Activated naive CD8-positive, alpha-beta T cell treated with anti-CD3 and anti-CD28 coated beads, Interleukin-2, amount 50 U/mL, for 16 hours (primary cell): ENCODE data around the gene PLXNB2.
A peak's percentile ranks its signal among the peaks of the same experiment; 100 is the strongest.
"Not testable (repeated sequence)": the region's sequence is repeated elsewhere in the genome, so short reads cannot be mapped to it uniquely, and the experiment has no call there.

ENCODE experiments used
- DNase-seq: peaks from one replicate; pipeline ENCODE4 v3.0.0-alpha.2; 2020; ENCODE audit warnings: low read depth, low spot score

PLXNB2 gene

GRCh38 chr22:50306753-50307749 is at the start of gene PLXNB2:
Gene PLXNB2 (minus strand): TSS chr22:50307646. CDS start chr22:50290584, 17,062 bp downstream.
- no peak for DNase-seq

DNA sequence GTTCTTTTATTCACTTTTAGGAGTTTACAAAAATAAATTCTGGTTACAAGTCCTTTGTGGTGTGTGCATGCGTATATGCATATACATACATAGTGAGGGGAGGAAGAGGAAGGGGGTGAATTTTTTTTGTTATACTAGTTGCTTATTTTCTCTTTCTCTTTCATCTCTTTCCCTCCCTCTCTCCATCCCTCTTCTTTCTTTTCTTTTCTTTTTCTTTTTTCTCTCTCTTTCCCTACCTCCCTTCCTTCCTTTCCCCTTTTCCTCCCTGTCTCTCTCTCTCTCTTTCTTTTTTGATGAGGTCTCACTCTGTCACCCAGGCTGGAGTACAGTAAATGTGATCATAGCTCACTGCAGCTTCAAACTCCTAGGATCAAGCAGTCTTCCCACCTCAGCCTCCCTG is 49.8 kb upstream of the PLXNB2 start:
- no peak for DNase-seq

DNA sequence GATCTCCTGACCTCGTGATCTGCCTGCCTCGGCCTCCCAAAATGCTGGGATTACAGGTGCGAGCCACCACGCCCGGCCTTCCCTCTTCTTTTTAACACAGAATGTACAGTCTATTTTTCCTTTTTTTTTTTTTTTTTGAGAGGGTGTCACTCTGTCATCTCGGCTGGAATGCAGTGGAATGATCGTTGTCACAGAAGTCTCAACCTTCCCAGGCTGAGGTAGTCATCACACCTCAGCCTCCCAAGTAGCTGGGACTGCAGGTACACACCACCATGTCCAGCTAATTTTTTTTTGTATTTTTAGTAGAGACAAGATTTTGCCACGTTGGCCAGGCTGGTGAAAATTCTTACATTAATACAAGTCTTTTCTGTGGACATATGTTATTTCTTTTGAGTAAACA is 48.7 kb upstream of the PLXNB2 start:
- DNase-seq: no peak

GRCh38 chr22:50348058-50348457 is 40.6 kb upstream of the PLXNB2 start:
- DNase-seq: no peak

DNA sequence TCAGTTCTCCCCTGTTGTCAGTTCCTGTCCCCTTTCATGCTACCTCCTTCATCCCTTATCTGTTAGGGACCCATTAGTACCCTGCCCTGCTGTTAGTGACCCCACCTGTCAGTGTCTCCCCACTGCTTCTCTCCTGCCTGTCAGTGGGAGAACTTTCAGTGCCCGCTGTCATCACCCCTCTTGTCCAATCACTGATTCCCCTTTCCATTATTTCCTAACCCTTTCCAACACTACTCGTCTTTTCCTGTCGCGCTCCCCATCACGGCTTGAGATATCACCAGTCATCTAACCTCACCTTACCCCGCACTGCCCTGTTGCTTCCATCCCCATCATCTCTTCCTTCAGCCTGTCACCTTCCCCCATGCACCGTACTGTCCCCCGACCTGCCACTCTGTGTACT is 39.7 kb upstream of the PLXNB2 start:
- no peak for DNase-seq

GRCh38 chr22:50346470-50346869 is 39.0 kb upstream of the PLXNB2 start:
- no peak for DNase-seq

GRCh38 chr22:50343541-50343935 is 36.1 kb upstream of the PLXNB2 start:
- DNase-seq: no peak

- DNase-seq: peak; percentile 74
Measured at GRCh38 chr22:50342651-50343540, 35.5 kb upstream of the PLXNB2 start, which contains the start of gene PPP6R2. Gene PPP6R2 (plus strand): TSS chr22:50343327. CDS start chr22:50393909, 50,582 bp downstream.

- peak; percentile 80 for DNase-seq
Measured at GRCh38 chr22:50341977-50342650, 34.7 kb upstream of the PLXNB2 start.

DNA sequence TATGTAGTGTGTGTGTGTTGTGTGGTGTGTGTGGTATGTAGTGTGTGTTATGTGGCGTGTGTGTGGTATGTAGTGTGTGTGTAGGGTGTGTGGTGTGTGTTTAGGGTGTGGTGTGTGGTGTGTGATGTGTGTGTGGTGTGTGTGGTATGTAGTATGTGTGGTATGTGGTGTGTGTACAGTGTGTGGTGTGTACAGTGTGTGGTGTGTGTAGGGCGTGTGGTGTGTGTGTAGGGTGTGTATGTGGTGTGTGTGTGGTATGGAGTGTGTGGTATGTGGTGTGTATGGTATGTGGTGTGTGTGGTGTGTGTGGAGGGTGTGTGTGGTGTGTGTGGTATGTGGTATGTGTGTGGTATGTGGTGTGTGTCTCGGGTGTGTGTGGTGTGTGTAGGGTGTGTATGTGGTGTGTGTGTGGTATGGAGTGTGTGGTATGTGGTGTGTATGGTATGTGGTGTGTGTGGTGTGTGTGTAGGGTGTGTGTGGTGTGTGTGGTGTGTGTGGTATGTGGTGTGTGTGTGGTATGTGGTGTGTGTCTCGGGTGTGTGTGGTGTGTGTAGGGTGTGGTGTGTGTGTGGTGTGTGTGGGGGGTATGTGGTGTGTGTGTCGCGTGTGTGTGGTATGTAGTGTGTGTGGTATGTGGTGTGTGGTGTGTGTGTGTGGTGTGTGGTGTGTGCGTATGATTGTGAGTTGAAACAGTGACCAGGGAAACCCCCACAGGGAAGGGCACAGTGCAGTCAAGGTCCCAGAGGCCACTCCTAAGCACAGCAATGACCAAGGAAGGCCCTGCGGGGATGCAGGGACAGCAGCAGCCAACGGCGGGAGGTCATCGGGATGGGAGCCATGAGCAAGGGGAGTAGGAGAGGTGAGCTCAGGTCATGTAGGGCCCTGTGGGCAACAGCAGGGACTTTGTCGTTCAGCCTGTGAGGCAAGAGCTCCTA is 32.8 kb upstream of the PLXNB2 start:
- no peak for DNase-seq

DNA sequence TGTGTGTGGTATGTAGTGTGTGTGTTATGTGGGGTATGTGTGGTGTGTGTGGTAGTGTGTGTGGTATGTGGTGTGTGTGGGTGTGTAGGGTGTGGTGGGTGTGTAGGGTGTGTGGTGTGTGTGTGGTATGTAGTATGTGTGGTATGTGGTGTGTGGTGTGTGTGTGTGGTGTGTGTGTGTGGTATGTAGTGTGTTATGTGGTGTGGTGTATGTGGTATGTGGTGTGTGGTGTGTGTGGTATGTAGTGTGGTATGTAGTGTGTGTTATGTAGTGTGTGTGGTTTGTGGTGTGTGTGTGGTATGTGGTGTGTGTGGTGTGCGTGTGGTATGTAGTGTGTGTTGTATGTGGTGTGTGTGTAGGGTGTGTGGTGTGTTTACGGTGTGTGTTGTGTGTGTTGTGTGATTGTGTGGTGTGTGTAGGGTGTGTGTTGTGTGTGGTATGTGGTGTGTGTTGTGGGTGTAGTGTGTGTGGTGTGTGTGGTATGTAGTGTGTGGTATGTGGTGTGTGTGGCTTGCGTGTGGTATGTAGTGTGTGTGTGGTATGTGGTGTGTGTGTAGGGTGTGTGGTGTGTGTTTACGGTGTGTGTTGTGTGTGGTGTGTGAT is 31.5 kb upstream of the PLXNB2 start:
- DNase-seq: no peak

GRCh38 chr22:50338042-50338573 is 30.7 kb upstream of the PLXNB2 start:
- no peak for DNase-seq

- DNase-seq: no peak
Measured at GRCh38 chr22:50337262-50338041, 30.0 kb upstream of the PLXNB2 start.

- not testable (repeated sequence) for DNase-seq
Measured at GRCh38 chr22:50334433-50334832, 27.0 kb upstream of the PLXNB2 start.

DNA sequence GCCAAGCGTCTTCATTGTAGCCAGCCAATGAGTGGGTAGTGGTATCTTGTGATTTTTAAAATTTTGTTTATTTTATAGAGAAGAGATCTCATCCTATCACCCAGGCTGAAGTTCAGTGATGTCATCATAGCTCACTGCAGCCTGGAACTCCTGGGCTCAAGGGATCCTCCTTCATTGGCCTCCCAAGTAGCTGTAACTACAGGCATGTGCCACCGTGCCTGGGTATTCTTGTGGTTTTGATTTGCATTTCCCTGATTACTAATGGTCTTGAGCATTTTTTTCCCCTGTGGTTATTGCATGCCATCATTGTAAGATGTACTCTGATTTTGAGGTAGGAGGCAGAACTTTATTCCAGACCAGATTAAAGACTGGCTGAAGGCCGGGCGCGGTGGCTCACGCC is 21.8 kb upstream of the PLXNB2 start:
- DNase-seq: no peak

GRCh38 chr22:50327711-50328019 is 20.2 kb upstream of the PLXNB2 start:
- DNase-seq: no peak

DNA sequence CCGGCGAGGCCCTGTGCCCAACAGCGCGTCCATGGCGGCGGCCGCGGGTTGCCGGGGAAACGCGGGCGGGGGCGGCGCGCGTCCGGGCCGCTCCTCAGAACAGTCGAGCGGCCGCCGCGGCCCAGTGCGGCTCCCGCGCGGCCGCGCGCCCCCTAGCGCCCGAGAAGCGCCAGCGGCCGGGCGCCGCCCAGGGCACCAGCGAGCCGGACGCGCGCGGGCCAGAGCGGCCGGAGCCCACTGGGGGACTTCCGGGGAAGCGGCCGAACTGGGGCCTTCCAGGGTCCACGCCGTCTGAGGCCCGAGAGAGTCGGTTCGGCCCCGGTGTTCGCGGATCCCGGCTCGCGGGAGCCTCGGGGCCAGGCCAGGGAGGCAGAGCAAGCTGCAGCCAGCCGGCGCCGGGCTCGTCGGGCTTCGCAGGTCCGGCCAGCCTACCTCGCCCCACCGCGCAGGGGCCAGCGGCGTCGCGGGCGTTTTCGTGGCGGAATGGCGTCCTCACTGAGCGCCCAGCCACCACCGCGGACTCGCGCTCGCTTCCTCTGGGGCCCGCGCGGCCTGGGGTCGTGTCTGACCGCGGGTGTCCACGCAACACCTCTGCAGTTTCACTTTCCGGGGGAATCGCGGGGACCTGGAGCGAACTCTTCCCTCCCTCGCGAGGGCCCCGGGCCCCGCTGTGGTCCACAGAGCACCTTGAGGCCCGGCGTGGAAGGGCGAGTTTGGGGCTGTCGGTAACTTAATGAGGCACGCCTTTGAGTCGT is 19.7 kb upstream of the PLXNB2 start, which contains the start of gene DENND6B:
TSS of gene DENND6B (minus strand) at position 57 of the 755 bp plus-strand sequence. CDS start at position 33, 24 bp downstream.
- peak; percentile 23 for DNase-seq

DNA sequence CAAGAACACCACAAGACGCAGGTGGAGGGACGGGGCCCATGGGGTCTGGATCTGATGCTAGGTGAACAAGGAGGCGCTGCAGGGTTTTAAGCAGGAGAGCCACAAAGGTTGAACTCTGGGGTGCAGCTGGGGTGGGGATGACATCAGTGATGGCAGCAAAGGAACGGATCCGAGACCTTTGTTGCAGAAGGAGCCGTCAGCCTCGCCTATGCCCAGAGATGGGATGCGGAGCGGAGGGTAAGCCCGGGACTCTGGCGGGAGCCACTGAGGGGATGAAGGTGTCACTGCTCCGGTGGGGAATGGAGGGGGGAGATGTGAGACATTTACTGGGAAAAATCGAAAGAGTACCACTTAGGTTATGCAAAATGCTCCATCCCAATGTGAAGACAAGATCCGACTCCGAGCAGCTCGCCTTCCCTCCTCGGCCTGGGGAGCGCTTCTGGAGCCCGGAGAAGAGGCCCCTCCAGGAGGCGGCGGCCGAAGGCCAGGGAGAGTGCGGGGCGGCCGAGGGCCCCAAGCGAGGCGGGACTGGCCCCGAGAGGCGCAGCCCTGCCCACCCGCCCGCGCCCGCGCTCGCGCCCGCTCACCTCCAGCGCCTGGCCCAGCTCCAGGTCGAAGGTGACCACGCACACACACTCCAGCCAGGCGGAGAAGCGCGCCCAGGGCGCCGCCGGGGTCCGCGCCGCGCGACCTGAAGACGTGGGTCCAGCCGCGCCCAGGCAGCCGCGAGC is 18.9 kb upstream of the PLXNB2 start:
- no peak for DNase-seq
